NCI-H1092 treated with DMSO at 0.1 percent for 48 hours (cell line): ENCODE measurements around the gene MAK.
A peak's percentile ranks its signal among the peaks of the same experiment; 100 is the strongest.
"Not testable (repeated sequence)": the region's sequence is repeated elsewhere in the genome, so short reads cannot be mapped to it uniquely, and the experiment has no call there.

Experiments used
- DNase-seq: peaks from one replicate; lab custom pipeline; 2025; lab: John Stamatoyannopoulos, UW

Gene MAK

DNA sequence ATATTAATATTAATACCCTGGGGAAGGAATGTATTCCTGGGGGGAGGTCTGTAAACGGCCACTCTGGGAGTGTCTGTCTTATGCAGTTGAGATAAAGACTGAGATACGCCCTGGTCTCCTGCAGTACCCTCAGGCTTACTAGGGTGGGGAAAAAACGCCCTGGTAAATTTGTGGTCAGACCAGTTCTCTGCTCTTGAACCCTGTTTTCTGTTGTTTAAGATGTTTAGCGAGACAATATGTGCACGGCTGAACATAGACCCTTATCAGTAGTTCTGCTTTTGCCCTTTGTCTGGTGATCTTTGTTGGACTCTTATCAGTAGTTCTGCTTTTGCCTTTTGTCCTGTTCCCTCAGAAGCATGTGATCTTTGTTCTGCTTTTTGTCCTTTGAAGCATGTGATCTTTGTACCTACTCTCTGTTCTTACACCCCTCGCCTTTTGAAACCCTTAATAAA, 15.5 kb upstream of the MAK start:
- not testable (repeated sequence) for DNase-seq

DNA sequence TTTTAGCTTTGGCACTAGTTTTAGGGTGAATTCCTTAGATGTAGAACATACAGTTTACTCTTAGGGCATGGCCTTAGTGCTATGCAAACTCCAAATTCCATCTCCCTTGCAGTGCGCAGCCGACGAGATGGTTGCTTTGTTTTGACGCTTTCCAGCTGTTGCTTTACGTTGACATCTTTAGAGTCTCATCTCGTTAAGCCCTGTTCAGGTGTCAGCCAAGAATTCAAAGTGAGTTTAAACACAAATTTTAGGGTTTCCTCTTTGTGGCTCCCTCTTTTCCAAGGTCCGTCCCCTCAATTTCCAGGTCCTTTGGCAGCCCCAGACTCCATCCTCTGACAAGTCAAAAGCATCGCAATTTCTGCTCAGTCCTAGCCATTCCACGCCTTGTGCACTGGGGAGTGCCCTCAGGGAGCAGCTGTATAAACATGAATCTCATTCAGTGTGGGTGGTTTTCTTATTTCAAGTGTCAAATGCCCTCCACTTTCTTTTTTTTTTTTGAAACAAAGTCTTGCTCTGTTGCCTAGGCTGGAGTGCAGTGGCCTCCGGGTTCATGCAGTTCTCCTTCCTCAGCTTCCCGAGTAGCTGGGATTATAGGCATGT, 14.1 kb upstream of the MAK start:
- DNase-seq: no peak

DNA sequence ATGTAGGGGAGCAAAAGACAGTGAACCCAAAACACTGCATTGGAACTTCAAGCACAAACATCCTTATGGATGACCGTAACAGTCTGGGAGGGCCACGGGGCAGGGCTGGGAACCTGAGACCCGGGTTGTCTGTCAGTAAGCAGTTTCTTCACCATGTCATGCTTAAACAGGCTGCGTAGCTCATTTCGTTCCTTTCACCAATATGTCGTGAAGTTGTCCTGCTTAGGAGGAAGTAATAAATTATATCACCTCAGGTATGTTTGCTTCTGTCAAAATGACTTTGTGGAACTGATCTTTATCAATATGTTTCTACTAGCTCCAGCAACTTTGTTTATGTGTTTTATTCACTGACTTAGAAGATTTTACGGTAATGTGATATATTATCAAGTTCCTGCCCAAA, 12.4 kb upstream of the MAK start:
- DNase-seq: no peak

DNA sequence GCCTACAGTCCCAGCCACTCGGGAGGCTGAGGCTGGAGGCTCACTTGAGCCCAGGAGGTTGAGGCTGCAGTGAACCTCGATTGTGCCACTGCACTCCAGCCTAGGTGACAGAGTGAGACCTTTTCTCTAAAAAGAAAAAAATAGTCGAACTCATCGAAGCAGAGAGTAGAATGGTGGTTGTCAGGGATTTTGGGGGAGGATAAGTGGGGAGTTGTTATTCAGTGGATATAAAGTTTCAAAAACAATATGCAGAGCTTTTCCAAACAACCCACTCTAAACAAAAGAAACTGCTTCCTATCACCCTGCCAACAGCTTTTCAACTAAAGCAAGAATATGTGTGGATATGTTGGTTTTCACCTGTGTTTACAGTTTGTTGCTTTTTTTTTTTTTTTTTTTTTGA, 11.6 kb upstream of the MAK start:
- no peak for DNase-seq

DNA sequence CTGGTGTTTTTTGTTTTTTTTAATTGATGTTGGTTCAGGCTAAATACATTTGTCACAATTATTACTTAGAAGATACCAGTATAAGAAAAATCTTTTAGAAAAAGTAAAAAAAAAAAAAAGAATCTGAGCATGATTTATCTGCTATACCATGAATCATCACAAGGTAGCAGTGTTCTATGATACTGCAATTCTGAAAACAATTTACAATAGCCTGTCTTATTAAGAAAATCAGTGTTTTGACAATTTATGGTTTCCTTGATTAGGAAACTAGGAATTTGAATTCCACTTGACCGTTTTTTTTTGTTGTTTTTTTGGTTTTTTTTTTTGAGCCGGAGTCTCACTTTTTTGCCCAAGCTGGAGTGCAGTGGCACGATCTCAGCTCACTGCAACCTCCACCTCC, 9.3 kb upstream of the MAK start:
- no peak for DNase-seq

DNA sequence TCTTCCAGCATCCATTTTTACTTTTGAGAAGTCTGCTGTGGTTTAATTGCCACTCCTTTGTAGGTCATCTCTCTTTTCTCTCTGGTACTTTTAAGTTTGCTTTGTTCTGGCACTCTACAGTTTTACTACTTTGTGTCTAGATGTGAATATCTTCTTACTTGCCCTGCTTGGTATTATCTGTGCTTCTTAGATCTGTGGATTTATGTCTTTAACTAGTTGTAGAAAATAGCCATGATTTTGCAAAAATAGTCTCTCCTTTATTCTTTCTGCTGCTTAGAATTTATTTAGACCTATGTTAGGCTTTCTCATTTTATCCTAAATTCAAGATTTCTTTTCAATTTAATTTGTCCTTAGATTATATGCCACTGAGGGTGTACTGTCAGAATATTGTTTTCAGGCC, 5.2 kb upstream of the MAK start:
- DNase-seq: no peak

DNA sequence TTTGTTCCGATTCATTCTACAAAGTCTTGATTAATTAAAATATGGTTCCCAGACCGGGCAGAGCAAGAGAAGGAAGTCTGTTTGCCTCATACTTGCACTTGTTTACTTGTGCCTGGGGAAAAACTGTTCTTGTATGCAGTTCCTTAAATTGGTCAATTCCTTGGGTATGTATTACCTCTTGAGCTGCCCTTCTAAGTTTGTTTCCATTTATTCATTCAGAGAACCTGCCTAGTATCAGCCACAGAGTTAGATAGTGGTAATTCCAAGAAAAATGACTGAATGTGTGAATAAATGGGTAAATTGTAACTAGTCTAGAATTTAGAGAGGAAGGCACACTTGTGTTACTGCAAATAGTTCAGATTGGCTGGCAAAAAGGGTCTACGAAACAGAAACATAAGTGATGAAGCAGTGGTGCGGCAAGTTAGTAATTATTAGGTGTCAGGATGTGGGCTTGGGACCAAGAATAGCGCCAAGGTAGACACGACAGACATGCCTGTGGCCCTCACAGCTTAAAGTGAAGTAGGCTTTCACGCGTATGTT, 525 bp upstream of the MAK start:
- DNase-seq: no peak

DNA sequence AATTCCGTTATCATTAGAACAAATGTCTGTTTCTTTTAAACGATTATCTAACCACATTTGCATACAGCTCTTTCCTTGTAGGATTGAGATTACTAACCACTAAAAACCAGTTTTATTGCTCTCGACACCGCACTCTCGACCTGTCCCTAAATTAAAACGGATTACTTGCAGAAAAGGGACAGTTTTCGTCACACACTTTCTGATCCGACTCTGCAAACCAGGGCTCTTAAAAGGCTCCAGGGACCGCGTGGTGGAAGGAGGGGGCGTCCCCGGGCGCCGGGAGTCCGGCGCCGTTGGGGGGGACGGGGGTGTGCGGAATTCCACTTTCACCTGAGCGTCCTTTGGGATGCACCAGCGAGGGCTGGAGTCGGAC, 731 bp downstream of the MAK start:
- no peak for DNase-seq

DNA sequence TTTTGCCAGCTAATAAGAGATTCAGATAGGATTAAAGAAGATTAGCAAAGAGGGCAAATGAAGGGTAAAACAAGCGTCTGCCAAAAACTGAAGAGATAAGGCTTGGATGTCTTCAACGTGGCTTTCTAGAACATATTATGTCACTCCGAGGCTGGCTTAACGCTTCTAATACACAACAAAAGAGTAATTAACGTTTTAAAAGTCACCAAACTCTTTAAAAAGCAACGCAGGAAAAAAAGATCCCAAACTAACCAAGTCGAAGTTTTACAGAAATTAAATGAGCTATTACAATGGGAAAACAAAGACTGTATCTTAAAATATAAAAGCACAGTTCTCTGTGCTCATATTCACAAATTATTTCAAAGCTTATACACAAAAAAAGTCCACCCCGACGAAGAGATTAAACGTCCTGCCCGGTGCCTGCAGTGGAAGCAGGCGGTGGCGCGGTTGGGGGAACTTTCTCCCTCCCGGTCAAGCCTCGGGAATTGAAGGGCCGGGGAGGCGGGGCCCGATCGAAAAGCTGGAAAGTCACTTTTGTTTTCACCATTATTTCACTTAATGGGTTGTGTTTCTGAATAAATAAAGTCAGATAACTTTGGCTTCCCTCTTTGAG, 1.2 kb downstream of the MAK start:
- no peak for DNase-seq

DNA sequence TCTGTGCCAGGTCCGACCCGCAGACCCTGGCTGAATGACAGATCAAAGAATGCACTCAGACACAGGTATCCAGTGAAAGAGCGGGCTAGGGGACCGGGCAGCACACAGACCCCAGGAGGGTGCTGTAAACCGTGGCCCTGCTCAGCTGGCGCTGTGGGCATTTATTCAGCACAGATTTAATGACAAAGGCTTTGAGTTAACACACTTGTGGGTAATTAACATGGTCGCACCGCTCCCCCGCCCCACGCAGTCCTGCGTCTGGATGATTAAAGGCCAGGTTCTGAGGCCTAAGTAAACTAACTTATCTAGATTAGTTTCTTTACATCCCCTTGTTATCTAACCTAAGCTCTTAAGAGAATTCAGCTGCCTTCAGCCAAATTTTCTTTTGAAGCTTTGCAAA, 3.5 kb downstream of the MAK start:
- no peak for DNase-seq

DNA sequence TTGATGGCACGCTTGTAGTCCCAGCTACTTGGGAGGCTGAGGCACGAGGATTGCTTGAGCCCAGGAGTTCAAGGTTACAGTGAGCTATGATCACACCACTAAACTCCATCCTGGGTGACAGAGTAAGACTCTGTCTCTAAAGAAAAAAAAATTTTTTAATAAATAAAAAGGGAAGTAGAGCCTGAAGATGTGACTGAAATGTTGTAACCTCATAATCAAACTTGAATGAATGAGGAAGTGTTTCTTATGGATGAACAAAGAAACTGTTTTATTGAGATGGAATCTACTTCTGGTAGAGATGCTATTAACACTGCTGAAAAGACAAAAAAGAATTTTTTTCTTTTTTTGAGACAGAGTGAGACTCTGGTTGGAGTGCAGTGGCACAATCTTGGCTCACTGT, 6.7 kb downstream of the MAK start:
- DNase-seq: no peak

DNA sequence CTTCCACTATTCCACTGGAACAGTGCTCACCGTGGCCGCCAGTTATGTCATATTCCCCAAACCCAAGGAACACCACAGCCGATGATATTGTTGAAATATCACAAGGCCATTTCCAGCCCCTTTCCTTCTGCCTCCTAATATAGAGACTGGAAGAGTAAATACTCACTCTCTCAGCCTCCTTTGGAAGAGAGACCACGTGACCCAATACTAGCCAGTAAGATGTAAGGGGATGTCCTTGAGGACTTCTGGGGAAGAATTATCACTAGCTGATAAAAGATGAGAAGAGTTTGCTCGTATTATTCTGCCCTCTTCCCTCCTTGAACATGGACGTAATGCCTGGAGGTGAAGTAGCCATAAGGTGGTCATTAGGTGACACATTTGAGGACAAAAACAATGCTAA, 13.5 kb downstream of the MAK start:
- no peak for DNase-seq

DNA sequence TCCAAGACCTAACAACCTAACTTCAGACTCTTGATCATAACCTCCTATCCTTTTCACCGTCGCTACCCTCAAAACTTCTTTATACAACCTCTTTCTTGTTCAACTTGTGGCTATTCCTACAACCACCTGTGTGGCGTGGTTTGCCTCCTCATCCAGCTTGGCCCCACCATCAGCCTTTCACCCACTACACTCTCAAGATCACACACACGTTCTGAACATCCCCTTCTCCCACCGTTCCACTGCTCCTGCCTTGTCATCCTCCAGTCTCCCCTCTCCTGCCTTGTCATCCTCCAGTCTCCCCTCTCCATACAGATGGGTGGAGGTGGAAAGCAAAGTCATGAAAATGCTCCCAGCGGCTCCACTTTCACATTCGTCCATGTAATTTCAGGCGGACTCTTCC, 14.0 kb downstream of the MAK start:
- no peak for DNase-seq

DNA sequence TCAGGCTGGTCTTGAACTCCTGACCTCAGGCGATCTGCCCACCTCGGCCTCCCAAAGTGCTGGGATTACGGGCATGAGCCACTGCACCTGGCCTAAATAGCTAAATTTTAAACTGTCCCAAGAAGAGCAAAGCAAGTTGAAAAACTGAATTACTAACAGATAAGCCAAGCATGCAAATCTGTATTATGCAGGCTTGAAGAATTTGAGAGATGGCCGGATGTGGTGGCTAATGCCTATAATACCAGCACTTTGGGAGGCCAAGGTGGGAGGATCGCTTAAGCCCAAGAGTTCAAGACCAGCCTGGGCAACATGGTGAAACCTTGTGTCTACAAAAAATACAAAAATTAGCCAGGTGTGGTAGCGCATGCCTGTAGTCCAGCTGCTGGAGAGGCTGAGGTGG, 24.2 kb downstream of the MAK start:
- not testable (repeated sequence) for DNase-seq

DNA sequence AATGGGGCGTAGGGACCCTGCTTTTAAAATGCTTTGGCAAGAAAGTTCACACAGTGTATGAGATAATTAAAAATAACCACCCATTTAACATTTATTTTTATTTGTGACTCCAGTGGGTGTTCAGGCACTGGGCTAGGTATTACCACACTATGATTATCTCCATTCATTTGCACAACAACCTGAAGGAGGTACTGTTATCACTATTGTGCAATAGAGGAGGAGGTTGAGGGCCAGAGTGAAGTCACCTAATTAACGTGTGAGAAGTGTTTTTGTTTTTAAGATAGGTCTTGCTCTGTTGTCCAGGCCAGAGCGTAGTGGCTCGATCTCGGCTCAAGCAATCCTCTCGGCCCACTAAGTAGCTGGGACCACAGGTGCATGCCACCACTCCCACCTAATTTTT, 29.2 kb downstream of the MAK start:
- no peak for DNase-seq

DNA sequence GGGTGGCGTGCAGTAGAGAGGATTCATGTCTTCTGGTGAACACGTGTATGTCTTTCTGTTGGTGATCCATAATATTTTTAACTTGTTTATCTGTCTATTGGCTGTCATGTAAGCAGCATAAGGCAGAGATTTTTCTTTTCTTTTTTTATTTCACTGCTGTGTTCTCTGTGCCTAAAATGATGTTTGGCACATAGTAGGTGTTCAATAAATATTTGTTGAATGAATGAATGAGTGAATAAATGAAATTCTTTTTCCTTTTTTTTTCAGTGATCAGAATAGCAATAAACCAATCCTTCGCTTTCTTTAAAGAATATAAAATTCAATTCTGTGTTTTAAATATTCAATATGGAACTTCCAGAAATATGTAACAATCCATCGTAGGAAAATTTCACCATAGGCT, 30.0 kb downstream of the MAK start:
- DNase-seq: no peak

DNA sequence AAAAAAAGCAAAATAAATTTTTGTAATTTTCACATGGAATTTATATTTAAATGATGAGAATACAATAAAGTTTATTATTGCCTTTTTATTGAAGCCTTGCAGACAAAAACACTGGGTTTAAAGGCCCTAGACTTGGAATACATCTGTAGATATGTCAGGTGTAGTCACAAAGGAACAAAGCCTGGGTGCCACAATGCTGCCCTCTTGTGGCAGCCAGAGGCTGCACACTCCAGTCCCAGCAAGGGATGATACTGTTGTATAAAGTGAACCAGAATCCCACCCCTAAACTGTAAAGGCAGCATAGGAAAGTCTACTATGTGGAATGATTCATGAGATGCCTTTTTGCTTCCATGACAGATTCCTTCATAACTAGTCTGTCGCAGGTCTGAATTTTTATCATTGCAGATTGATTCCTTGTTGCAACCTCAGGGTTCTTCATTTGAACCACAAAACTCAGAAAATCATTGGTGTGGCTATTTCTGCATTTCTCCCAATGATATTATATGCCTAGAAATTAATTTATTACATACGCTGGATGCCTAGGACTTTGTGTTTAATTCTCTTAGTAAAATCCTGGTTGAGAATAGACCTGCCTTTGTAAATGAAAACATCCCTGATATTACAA, 37.0 kb downstream of the MAK start:
- DNase-seq: peak; percentile 20

DNA sequence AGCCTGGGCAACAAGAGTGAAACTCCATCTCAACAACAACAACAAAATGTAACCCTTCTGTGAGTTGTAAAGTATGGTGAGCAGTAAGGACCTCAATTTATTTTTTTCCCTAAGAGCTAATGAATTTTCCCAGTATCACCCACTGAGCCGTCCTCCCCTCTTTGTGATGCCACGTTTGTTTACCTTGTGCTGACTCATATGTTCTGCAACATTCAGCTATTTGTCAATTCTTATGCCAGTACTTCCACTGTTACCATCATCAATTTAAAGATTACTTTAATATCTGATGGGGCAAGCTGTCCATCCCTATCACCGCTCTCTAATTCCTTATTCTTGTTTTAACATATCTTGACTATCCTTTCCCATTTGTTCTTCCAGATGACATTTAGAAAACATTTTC, 37.5 kb downstream of the MAK start:
- DNase-seq: no peak

DNA sequence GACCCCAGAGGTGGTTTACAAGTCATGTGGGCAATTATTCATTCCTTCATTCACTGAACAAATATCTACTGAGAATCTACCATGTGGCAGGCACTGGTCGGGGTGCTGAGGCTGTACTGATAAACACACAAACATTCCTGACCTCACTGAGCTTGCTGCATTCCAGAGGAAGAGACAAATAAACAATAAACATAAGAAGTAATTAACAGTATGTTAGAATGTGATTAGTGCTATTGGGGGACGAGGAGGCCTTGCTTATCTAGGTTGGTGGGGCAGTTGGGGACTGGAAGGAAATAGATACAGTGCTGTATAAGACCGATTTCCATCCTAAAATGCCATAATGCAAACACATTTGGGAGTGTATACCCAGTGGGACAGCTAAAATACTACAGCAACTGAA, 44.1 kb downstream of the MAK start:
- no peak for DNase-seq

DNA sequence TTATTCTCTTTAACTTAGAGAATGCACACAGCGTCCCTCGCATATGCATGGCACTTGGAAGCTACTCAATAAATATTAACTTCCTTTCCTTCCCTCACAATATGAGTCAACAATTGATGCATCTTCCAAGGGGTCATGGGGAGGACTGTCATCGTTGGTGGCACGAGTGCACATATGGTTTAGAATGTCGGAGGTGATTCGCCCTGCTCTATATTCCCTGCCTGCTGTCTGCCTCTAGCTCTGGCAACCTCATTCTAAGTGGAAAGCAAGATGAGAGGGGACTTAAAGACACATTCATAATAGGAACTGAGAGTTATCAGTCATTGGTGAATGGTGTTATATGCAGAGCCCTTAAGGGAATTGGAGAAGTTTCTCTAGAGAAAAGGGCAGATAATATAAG, 44.6 kb downstream of the MAK start:
- DNase-seq: no peak

DNA sequence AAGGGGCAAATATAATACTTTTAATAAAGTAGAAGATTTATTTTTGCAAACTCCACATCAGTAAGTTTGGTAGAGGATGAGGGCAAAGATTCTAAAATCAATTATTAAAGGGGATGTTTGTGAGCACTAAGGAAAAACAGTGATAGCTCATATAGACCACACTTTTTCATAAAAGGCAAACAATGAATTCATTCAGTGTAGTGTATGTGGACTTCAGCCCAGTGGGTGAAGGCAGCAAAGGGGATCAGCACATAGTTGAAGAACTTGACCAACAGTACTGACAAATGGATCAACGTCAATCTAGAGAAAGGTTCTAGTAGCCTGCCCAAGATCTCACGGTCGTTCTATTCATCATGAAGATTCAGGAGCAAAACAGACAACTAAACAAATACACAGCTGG, 45.3 kb downstream of the MAK start:
- no peak for DNase-seq

DNA sequence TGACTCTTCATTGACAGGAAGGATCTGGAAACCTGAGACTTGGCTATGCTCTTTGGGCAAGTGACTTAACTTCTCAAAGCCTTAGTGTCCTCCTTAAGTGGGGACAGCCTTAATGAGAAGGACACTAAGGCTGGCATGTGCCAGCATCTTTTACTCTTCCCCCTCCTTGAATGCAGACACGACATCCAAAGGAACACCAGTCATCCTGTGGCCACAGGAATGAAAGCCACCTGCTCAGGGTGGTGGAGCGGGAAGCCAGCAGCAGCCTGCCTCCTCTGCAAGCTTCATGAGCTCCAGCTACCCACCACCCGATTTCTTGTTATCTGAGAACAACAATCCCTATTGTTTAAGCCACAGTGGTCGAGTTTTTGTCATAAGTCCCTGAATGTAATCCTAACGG, 46.2 kb downstream of the MAK start:
- DNase-seq: no peak

DNA sequence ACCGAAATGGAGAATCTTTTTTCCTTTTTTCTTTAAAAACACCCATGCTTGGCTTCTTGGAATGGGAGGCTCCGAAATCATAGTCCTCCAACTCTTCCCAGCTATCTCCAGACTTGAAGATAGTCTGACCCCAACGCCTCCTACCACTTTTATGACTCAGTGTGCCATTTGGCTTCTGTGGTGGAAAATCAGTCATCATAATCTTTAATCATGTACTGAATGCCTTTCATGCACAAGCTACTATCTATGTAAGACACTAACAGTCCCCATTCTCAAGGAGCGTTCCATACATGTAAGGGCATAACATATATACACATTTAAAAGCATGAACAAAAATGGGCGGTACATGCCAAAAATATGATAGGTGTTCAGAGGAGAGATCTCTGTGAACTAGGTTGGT, 46.7 kb downstream of the MAK start:
- DNase-seq: no peak

DNA sequence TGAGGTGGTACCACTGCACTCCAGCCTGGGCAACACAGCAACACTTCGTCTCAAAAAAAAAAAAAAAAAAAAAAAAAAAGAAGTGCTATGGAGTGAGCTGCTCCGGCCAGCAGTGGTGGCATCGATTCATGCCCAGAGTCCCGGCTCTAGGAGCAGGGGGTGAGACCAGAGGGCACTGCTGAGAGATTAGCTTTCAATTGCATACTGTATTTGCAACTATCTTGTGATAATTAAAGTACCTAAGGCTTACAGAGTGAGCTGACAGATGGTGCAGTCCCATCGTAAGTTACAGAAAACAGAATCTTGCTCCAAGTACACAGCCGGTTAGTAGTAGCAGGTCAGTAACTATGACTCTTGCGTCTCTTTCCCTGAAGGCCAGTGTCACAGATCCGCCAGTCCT, 59.3 kb downstream of the MAK start:
- DNase-seq: no peak
